GM21737 (cell line): ENCODE data around the gene GNS.
"Not testable (repeated sequence)": the region's sequence is repeated elsewhere in the genome, so short reads cannot be mapped to it uniquely, and the experiment has no call there.

ENCODE experiments used
- ATAC-seq: cut with Tn5 transposase; IDR thresholded peaks from one replicate; pipeline ENCODE4 v1.9.1; 2021; ENCODE audit warnings: mild to moderate bottlenecking, moderate library complexity; ENCODE audit not compliant: unreplicated experiment

The GNS gene

DNA sequence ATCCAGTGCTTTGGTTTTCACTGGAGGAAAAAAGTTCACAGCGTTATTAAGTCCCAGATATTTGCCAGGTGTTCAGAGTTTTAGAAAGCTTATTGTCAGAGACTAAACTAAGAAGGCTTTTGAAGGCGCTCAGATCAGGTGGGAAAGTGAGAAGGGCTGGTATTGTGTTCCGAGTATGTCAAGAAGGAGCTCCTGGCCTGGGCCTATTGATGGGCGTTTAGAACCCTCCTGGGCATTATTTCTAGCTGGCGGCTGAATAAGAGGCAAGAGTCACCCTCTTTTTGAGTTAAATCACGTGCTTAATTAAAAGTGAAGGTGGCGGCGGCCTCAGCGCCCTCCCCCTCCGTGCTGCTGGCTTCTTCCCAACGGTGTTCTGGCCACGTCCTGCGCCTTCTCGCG lies 20.9 kb upstream of the GNS start:
- no peak for ATAC-seq

DNA sequence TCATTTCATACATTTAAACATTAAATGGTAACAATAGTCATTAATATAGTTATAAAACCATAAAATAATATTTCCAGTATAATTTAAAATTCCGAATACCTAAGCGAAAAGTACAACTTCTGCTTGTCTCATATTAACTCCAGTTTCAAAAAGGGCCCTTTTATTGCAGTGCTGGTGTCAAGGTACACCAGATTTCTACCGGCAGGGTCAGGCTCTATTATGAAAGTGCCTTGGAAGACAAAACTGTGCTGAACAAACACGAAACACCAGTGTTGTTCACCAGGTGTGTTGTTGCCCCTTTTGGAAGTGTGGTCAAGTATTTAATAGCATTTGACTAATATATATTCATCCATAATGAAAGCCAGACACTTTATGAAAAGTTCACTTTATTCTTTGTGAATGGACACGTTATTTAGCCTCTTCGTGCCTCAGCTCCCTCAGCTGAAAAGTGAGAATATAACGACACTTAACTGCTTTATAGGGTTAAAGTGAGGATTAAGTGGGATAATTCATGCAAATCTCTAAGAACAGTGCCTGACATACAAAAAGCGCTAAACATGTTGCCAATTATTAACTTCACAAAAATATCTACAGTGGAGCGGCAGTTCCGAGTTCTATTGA lies 20.3 kb upstream of the GNS start:
- no peak for ATAC-seq

DNA sequence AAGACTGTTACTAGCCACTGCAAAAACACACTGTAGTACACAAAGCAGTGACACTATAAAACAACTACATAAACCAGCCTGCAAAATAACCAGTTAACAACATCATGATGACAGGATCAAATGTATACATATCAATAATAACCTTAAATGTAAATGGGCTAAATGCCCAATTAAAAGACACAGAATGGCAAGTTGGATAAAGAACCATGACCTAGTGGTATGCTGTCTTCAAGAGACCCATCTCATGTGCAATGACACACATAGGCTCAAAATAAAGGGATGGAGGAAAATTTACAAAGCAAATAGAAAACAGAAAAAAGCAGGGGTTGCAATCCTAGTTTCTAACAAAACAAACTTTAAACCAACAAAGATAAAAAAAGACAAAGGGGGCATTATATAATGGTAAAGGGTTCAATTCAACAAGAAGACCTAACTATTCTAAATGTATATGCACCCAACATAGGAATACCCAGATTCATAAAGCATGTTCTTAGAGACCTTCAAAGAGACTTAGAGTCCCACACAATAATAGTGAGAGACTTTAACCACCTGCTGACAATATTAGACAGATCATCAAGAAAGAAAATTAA lies 16.0 kb upstream of the GNS start:
- ATAC-seq = not testable (repeated sequence)

DNA sequence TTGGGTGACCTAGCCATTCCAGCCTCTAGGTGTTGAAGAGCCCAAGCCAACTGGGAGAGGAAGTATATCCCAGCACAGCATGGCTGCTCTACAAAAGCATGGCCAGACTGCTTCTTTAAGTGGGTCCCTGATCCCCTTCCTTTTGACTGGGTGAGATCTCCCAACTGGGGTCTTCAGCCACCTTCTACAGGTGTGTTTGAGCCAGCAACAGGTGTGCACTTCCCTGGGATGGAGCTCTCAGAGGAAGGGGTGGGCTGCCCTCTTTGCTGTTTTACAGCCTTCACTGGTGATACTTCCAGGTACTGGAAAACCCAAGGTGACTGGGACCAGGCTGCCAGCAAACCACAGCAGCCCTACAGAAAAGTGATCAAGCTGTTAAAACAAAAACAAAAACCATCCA lies 14.2 kb upstream of the GNS start:
- no peak for ATAC-seq

DNA sequence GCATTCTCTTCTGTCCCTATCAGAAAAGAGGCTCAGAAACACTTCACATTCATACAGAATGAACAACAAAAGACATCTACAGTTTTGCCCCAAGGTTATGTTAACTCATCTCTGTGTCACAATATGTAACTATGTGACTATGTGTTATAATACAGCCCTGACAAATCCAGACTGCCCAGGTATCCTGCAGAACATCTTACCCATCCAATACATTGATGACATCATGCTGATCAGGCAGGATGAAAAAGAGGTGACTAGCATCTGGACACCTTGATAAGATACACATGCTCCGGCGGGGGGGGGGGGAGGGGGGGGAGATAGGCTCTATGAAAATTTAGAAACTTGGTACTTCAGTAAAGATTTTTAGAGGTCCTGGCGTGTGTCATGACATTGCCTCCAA lies 8.3 kb upstream of the GNS start:
- no peak for ATAC-seq

DNA sequence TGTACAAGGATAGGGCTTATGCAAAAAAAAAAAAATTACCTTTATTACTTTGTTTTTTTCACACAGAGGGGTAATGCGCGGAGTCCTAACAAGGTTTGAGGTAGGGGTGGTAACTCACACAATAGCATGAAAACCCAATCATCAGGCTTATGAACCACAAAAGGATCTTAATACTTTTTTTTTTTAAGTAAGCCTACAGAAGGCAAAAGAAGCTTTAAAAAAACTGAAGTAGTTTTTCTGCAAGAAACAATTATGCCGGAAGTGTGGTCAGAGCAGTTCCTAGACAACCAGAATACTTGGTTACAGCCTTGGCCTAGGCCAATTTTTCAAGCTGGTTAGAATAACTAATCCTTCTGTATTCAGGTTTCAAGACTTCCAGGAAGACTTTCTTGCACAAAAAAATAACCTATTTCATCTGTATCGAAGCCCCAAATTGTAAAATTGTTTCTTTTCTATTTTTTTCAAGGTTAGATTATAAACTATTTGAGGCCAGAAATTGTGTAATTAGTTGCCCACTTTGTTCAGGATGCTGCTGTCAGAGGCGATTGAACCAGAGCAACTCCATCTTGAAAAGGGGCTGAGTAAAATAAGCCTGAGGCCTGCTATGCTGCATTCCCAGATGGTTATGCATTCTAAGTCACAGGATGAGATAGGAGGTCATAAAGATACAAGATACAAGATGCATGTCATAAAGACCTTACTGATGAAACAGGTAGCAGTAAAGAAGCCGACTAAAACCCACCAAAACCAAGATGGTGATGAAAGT lies 1.8 kb upstream of the GNS start:
- no peak for ATAC-seq

DNA sequence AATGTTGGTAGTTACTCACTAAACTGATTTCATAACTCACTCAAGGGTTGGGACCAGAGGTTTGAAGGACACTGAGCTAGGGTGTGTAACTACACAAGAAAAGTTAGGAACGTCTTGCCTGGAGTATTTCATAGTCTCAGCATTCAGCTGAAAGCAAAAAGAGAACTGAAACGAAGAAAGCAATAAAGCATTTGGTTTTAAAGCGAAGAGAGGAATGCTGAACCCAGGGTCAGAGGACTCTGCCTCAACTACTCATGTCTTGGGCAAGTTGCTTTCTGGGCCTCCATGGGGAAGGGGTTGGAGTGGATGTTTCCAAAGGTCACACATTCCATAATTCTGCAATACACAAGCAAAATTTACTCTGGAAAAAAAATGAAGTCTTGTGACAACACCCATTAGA lies 1.4 kb downstream of the GNS start:
- ATAC-seq = no peak

DNA sequence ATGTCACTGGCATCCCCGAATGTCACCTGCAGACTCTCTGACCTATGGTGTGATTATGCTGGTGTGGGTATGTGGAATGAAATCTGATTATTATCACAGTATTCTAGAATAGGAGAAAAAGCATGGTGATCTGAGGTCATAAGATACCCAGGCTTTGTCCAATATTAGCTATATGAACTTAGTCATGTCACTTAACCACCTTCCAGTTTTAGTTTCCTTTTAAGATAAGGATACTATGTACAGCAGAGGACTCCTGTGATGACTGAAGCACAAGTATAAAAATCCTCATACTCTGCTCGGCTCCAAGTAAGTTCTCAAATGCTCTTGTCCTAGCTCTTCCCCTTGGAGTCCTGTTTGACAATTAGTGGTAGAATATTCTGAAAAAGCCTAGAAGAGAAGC lies 2.8 kb downstream of the GNS start:
- no peak for ATAC-seq

DNA sequence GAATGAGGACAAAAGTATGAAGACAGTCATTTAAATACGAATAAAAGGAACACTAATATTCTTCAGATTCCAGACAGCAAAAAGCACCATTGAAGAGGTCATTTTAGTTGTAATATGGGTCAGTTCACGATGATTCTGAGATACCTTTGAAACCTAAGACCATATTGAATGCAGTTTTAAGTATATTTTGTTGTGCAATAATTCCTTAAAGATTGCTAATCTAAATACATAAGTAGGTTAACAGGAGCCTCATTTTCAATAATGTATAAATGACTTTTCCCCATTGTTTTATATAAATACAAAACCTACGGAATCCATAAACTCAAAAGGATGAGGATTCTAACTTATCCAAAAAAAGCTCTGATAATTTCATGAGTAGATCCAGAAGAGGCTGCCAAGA lies 5.8 kb downstream of the GNS start:
- ATAC-seq = no peak

DNA sequence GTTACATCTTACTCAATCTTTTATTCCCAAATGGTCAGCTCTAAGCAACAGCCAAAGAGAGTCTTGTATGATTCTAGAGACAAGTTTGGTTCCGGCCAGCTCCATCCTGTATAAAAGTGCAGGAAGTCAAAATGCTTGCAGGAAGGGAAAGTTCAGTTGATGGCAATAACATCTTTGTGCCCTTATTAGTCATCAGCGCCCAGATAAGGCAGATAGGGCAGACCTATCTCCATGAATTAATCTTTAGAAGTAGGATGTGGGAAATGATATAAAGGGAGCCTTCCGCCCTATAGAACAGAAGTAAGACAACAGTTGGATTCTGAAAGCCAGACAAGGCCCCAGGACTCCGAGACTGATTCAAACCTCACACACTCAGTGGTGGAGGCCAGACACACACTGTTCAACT lies 6.4 kb downstream of the GNS start:
- ATAC-seq = no peak

DNA sequence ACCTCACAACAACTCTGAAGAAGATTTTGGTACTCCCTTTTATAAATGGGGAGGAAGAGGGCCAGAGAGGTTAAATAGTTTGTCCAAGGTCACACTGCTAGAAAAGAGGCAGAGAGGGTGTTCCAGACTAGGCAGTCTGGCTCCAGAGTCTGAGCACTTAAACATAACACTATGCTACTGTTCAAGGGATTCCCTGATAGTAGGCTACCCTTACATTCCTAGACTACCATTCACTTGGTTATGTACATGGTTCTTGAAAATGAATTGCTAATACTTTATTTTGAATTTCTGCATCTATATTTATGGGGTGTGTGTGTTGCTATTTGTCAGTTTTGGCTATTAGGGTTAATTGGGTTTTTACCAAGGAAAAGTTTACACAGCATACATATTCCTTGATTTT lies 7.2 kb downstream of the GNS start:
- ATAC-seq = no peak

DNA sequence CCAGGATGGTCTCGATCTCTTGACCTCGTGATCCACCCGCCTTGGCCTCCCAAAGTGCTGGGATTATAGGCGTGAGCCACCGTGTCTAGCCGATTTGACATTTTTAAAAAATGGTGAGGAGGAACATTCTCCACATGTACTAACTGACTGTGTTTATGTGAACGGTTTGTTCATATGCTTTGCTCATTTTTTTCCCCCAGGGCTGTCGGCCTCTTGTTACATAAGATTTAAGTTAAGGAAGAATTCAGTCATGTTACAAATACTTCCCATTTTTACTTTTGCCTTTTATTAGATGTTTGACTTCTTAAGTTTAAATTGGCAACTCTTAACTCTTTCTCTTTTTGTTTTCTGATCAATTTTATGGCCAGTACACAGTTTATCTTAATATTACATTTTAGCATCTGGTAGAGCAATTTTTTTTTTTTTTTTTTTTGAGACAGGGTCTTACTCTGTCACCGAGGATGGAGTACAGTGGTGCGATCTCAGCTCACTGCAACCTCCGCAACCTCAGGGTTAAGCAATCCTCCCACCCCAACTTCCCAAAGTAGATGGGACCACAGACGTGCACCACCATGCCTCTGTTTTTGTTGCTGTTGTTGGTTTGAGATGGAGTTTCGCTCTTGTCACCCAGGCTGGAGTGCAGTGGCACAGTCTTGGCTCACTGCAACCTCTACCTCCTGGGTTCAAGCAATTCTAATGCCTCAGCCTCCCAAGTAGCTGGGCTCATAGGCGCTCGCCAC lies 9.6 kb downstream of the GNS start:
- ATAC-seq = no peak

DNA sequence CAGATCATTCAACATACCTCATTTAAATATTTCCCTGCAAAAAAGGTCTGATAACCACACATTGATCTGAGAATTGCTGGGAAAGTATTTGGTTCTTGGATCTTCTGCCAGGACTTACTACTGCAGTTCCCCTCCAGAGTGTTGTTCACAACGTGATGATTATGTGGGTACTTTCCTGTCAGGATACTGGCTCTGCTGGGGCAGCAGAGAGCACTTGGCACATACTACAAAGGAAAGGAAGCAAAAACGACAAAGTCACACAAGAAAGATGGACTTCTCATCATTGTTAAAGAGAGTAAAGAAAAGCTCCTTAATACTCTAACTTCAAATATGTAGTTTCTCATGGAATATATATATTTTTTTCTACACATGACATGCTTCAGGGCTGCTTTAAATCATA lies 11.5 kb downstream of the GNS start:
- no peak for ATAC-seq

DNA sequence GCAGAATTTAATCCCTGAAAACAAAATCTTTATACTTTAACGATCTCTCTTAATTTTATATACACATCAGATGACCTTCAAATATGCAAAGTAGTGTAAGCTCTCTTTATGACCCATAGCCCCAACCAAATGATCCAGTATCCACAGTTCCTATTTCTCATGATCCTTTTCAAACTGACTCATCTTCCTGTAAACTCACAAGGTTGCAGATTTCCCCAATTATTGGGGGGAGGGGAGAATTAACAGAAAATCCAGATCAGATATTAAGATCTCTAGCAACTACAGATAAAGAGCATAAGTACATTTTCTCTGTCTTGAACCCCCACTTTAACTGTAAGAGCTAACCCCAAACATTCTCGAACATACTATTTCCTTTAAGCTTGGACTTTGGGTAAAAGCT lies 12.5 kb downstream of the GNS start:
- no peak for ATAC-seq

DNA sequence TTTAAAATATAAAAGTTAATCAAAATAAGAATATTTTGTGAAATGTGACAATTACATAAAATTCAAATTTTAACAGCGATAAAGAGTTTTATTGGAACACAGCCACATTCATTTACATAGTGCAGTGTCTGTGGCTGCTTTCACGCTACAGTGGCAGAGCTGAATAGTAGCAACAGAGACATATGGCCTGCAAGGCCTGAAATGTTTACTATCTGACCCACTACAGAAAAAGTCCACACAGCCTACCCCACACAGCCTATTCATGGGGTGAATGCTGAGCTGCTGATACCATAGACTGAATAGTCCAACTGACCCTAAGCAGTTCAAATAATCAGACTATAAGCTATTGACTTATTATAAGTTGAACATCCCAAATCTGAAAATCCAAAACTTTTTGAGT lies 13.2 kb downstream of the GNS start:
- ATAC-seq = no peak

DNA sequence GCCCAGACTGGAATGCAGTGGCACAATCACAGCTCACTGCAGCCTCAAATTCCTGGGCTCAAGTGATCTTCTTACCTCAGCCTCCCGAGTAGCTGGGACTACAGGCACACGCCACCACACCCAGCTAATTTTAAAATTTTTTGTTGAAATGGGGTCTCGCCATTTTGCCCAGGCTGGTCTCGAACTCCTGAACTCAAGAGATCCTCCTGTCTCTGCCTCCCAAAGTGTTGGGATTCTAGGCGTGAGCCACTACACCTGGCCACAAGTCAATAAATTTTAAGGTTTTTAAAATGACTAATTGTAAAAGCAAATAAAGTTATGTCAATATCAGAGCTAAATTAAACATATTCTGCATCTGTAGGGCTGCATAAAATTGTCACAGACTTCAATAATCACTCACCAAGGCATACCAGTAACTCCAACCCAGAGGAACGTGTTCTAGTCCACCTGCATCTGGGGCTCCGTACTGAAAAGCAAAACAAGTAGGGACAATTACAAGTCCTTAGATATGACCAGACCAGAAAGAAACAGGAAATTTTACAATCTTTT lies 13.9 kb downstream of the GNS start:
- ATAC-seq = no peak

DNA sequence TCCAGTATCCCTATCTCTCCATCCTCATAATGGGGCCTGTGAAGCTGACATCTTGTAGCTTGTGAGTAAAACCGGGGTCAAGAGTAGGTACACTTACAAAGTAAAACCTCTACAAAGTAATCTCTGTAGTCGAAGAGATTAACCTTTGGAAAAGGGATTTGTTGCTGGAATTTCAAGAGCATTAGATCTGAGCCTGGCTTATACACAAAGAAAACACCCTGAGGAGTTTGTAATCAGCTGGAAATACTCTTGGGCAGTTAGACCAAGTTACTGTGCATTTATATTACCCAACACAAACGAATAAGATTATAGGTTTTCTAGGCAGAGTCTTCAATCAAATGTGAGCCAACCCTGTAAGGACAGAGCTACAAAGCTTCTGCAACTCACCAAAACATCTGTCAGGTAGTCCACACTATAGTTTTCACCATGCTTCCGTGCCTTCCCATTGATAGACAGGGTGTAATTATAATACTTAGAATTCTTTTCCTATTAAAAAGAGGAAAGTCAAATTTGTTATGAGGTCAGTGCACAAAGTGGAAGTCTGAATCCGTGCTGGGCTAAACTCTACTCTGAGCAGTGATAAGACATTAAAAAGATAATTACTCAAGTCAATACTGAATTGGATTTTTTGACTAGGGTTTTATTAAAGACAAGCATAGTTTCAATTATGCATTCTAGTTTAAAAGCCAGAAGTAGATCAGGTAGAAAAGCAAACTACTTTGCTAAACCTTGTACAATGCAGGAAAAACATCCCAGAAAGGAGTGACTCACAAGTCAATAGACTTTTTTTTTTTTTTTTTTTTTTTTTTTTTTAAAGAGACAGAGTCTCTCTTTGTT lies 14.6 kb downstream of the GNS start:
- ATAC-seq = no peak

DNA sequence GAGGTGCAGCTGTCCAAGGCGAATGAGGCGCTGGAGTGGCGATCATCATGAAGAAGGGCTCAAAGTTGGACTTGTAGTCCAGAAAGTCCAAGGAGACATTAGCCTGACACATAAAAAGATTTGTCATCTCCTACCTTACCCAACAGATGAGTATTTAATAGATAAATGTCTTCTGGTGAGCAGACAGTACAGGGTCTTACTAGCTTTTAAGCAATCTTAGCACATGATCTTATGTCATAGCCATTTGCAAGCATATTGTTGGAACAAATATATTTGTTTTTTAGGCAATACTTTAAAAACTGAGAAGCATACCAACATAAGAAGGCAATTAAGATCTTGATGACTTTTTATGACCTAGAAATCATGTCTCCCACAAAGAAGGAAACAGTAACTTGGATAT lies 16.0 kb downstream of the GNS start:
- ATAC-seq = no peak

DNA sequence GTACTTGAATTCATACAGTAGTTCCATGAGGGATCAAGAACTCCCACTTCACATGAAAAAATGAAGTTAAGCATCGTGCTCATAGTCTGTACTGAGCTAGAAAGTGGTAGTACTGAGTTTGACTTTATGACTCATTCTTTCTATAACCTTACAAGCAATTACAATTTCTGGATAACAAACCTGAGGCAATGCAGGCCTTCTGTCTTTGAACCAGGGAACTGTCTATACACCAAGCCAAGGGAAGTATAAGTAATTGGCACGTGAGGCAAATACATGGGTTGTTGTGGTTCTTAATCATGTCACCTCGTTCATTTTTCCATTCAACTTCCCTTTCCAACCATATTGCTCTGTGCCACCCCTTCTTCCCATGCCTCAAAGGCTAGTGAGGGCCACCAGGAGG lies 16.8 kb downstream of the GNS start:
- no peak for ATAC-seq

DNA sequence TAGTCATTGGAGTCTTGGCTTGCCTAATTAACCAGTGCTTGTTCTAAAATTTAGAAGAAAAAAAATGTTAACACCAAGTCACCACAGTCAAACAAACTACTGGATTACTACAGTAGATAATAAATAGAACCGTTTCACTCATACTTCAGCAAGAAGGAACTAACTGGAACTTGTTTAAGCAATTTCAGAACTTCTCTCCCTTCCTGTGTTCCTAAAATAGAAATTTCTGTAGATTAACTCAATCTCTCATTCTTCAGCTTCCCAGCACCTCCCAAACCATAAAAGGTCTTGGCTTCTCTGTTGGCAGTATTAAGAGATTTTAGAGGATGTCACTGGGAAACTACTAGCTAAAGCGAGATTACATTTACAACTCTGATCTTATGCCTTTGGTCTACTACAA lies 18.6 kb downstream of the GNS start:
- no peak for ATAC-seq

DNA sequence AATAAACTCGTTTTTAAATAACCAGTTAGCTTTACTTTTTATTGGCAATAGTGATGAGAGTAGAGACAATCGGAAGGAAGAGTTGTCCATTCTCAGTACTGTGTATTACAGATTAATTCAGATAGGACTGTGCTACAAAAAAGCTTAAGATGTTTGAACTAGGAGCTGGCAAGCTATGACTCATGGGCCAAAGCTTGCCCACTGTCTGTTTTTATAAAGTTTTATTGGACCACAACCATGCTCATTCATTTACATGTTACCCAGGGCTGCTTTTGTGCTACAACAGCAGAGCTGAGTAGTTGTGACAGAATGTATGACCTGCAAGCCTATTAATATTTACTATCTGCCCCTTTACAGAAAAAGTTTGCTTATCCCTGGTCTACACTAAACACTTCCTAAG lies 19.4 kb downstream of the GNS start:
- no peak for ATAC-seq
